H9 (cell line): Measurements from ENCODE around the gene HMMR. TPM values are rescaled to one million over a fixed set of nuclear protein-coding genes. Genes with fewer than 3 reads are reported as not detected.

Source experiments
- DNase-seq: peaks from one replicate; pipeline ENCODE4 v3.0.0-alpha.2; 2017
- H2AFZ ChIP-seq: one replicate; pipeline ENCODE4 v1.6.1; 2013; ENCODE audit warnings: mild to moderate bottlenecking, low read length, control low read depth, moderate library complexity
- H2AK5ac ChIP-seq: 2 replicates; pipeline ENCODE4 v1.6.1; 2013; ENCODE audit warnings: low read length, control low read depth, mixed read lengths; ENCODE audit not compliant: insufficient read length
- H2BK120ac ChIP-seq: one replicate; pipeline ENCODE4 v1.6.1; 2013; ENCODE audit warnings: low read depth, mild to moderate bottlenecking, low read length, control low read depth, inconsistent platforms; ENCODE audit not compliant: poor library complexity, severe bottlenecking
- H2BK12ac ChIP-seq: 2 replicates; pipeline ENCODE4 v1.6.1; 2013; ENCODE audit warnings: low read length, control low read depth, mixed read lengths, low read depth; ENCODE audit not compliant: insufficient read length
- H2BK15ac ChIP-seq: 2 replicates; pipeline ENCODE4 v1.6.1; 2013; ENCODE audit warnings: low read depth, low read length, control low read depth
- H2BK20ac ChIP-seq: one replicate; pipeline ENCODE4 v1.6.1; 2013; ENCODE audit warnings: low read depth, mild to moderate bottlenecking, low read length, control low read depth, inconsistent platforms; ENCODE audit not compliant: poor library complexity, severe bottlenecking
- H2BK5ac ChIP-seq: 2 replicates; pipeline ENCODE4 v1.6.1; 2013; ENCODE audit warnings: low read length, control low read depth, mixed read lengths; ENCODE audit not compliant: insufficient read length
- H3K14ac ChIP-seq: 2 replicates; pipeline ENCODE4 v1.6.1; 2013; ENCODE audit warnings: low read length, control low read depth; ENCODE audit not compliant: insufficient read depth
- H3K18ac ChIP-seq: 2 replicates; pipeline ENCODE4 v1.6.1; 2013; ENCODE audit warnings: low read depth, mild to moderate bottlenecking, mixed read lengths, low read length, control low read depth; ENCODE audit not compliant: insufficient read length
- H3K23ac ChIP-seq: 2 replicates; pipeline ENCODE4 v1.6.1; 2013; ENCODE audit warnings: low read length, control low read depth, mixed read lengths, low read depth; ENCODE audit not compliant: insufficient read length
- H3K23me2 ChIP-seq: 2 replicates; pipeline ENCODE4 v1.6.1; 2013; ENCODE audit warnings: low read depth, mild to moderate bottlenecking, mixed read lengths, low read length, control low read depth; ENCODE audit not compliant: insufficient read length, poor library complexity, severe bottlenecking
- H3K27ac ChIP-seq: 2 replicates; pipeline ENCODE4 v1.5.1; 2013; ENCODE audit warnings: low read length, control low read depth, mixed read lengths, low read depth; ENCODE audit not compliant: insufficient read length
- H3K27me3 ChIP-seq: 2 replicates; pipeline ENCODE4 v1.6.1; 2013; ENCODE audit warnings: low read length, control low read depth, inconsistent platforms; ENCODE audit not compliant: insufficient read depth
- H3K4ac ChIP-seq: 2 replicates; pipeline ENCODE4 v1.6.1; 2013; ENCODE audit warnings: low read depth, mild to moderate bottlenecking, control low read depth, inconsistent platforms, low read length, moderate library complexity
- H3K4me1 ChIP-seq: 2 replicates; pipeline ENCODE4 v1.6.1; 2013; ENCODE audit warnings: low read length, control low read depth, inconsistent platforms; ENCODE audit not compliant: insufficient read depth
- H3K4me2 ChIP-seq: 2 replicates; pipeline ENCODE4 v1.6.1; 2013; ENCODE audit warnings: low read length, control low read depth, mixed read lengths; ENCODE audit not compliant: insufficient read length, insufficient read depth
- H3K56ac ChIP-seq: 2 replicates; pipeline ENCODE4 v1.6.1; 2013; ENCODE audit warnings: low read depth, mild to moderate bottlenecking, mixed read lengths, low read length, control low read depth; ENCODE audit not compliant: insufficient read length
- H3K79me1 ChIP-seq: 2 replicates; pipeline ENCODE4 v1.6.1; 2013; ENCODE audit warnings: low read depth, mild to moderate bottlenecking, moderate library complexity, low read length, control low read depth, inconsistent platforms; ENCODE audit not compliant: insufficient read depth, poor library complexity, severe bottlenecking
- H3K79me2 ChIP-seq: 2 replicates; pipeline ENCODE4 v1.6.1; 2013; ENCODE audit warnings: low read length, control low read depth, inconsistent platforms; ENCODE audit not compliant: insufficient read depth
- H3K9ac ChIP-seq: 2 replicates; pipeline ENCODE4 v1.6.1; 2013; ENCODE audit warnings: low read length, control low read depth, mixed read lengths; ENCODE audit not compliant: insufficient read length; ENCODE audit errors: extremely low read depth
- H3K9me3 ChIP-seq: one replicate; pipeline ENCODE4 v1.6.1; 2013; ENCODE audit warnings: low read depth, low read length, inconsistent platforms; ENCODE audit not compliant: control insufficient read depth
- H3T11ph ChIP-seq: one replicate; pipeline ENCODE4 v1.6.1; 2013; ENCODE audit warnings: mild to moderate bottlenecking, low read length, control low read depth, inconsistent platforms
- H4K20me1 ChIP-seq: one replicate; pipeline ENCODE4 v1.6.1; 2013; ENCODE audit not compliant: control insufficient read depth, insufficient read length, insufficient read depth
- H4K5ac ChIP-seq: 2 replicates; pipeline ENCODE4 v1.6.1; 2013; ENCODE audit warnings: low read depth, mild to moderate bottlenecking, mixed read lengths, low read length, control low read depth; ENCODE audit not compliant: insufficient read length
- H4K8ac ChIP-seq: replicated peaks from 2 replicates; pipeline ENCODE4 v1.6.1; 2013; ENCODE audit warnings: low read length, control low read depth, mixed read lengths, low read depth; ENCODE audit not compliant: insufficient read length
- H4K91ac ChIP-seq: 2 replicates; pipeline ENCODE4 v1.6.1; 2013; ENCODE audit warnings: low read depth, mild to moderate bottlenecking, moderate library complexity, mixed read lengths, low read length, control low read depth; ENCODE audit not compliant: insufficient read length
- H3K27ac Mint-ChIP-seq, 3 experiments: 2 replicates in 2 of 3; 3 replicates in 1 of 3; pipeline ENCODE4 v1.8.0; 2020 to 2021; ENCODE audit warnings: mixed read lengths in 3 of 3, mild to moderate bottlenecking in 1 of 3, moderate library complexity in 1 of 3
- H3K27me3 Mint-ChIP-seq: 2 replicates; pipeline ENCODE4 v1.8.0; 2021; ENCODE audit warnings: low read depth, mild to moderate bottlenecking, moderate library complexity, mixed read lengths
- H3K36me3 Mint-ChIP-seq, 3 experiments: 2 replicates in 2 of 3; 3 replicates in 1 of 3; pipeline ENCODE4 v1.8.0; 2020 to 2021; ENCODE audit warnings: low read depth in 3 of 3, mixed read lengths in 3 of 3; ENCODE audit not compliant: insufficient read depth in 1 of 3
- H3K4me1 Mint-ChIP-seq, 2 experiments: 2 replicates each; pipeline ENCODE4 v1.8.0; 2020; ENCODE audit warnings: mixed read lengths in 2 of 2
- H3K4me3 Mint-ChIP-seq, 2 experiments: 2 replicates in 1 of 2; 3 replicates in 1 of 2; pipeline ENCODE4 v1.8.0; 2020 to 2021; ENCODE audit warnings: mild to moderate bottlenecking in 2 of 2, mixed read lengths in 2 of 2, moderate library complexity in 1 of 2
- H3K9me3 Mint-ChIP-seq, 2 experiments: 2 replicates in 1 of 2; 3 replicates in 1 of 2; pipeline ENCODE4 v1.8.0; 2020; ENCODE audit warnings: mild to moderate bottlenecking in 2 of 2, mixed read lengths in 2 of 2, moderate library complexity in 1 of 2
- total RNA-seq: library from RNA; stranded (reverse); gene quantifications from 2 replicates; pipeline ENCODE4 v1.2.1, GENCODE V29; 2021
- TF ChIP-seq, protein P1 (sequence below): fragments of 200-600 bp; sonication (generic); conservative IDR thresholded peaks from 3 replicates; pipeline ENCODE4 v1.8.0; 2021; ENCODE audit warnings: antibody characterized with exemption, mild to moderate bottlenecking

HMMR gene
- total RNA-seq, 1 experiment from 2014 or later = 36.2 TPM

DNA sequence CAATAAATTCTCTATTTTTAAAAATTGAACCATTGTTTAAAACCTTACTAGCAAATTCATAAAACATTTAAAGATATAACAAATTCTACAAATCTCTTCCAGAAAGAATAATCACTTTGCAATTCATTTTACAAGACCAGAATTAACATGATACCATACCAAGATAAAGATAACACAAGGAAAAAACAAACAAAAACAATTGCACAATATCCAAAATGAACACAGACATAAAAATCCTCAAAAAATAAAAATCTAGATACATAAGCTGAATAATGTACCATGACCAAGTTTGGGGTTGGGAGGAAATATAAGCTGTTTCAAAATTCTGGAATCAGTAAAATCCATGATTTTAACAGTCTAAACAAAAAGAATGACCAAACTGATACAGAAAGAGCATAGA lies 11.9 kb upstream of the HMMR start:
- no peak overlapping the region for H3K9ac ChIP-seq
- no peaks in the 10 kb centered on the region for H3K9me3 Mint-ChIP-seq
- no peak overlapping the region for H2BK20ac ChIP-seq
- TF ChIP-seq, protein P1, sequence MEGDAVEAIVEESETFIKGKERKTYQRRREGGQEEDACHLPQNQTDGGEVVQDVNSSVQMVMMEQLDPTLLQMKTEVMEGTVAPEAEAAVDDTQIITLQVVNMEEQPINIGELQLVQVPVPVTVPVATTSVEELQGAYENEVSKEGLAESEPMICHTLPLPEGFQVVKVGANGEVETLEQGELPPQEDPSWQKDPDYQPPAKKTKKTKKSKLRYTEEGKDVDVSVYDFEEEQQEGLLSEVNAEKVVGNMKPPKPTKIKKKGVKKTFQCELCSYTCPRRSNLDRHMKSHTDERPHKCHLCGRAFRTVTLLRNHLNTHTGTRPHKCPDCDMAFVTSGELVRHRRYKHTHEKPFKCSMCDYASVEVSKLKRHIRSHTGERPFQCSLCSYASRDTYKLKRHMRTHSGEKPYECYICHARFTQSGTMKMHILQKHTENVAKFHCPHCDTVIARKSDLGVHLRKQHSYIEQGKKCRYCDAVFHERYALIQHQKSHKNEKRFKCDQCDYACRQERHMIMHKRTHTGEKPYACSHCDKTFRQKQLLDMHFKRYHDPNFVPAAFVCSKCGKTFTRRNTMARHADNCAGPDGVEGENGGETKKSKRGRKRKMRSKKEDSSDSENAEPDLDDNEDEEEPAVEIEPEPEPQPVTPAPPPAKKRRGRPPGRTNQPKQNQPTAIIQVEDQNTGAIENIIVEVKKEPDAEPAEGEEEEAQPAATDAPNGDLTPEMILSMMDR = no peak
- H3K27me3 Mint-ChIP-seq = no peaks in the 10 kb centered on the region
- H3K4me3 Mint-ChIP-seq = no peak overlapping the region
- no peaks in the 10 kb centered on the region for H3K4me1 ChIP-seq
- H3K18ac ChIP-seq = no peak overlapping the region
- H3K56ac ChIP-seq = no peak overlapping the region
- no peak overlapping the region for H4K8ac ChIP-seq
- H4K5ac ChIP-seq = no peak overlapping the region
- no peak overlapping the region for H2BK15ac ChIP-seq
- H3K9me3 ChIP-seq = no peaks in the 10 kb centered on the region
- peaks cover 2 to 7% of the 10 kb centered on the region in 2 experiments; a peak in 2 of 4 replicates for H3K4me1 Mint-ChIP-seq
- H2AFZ ChIP-seq = no peak overlapping the region
- H3K79me2 ChIP-seq = no peaks in the 10 kb centered on the region
- H4K91ac ChIP-seq = no peak overlapping the region
- H3K23ac ChIP-seq = no peak overlapping the region
- H2AK5ac ChIP-seq = no peak overlapping the region
- H4K20me1 ChIP-seq = no peaks in the 10 kb centered on the region
- H3K36me3 Mint-ChIP-seq = peaks cover 32 to 66% (median 62%) of the 10 kb centered on the region in 3 experiments
- no peaks in the 10 kb centered on the region for H3K79me1 ChIP-seq
- no peak overlapping the region for H3T11ph ChIP-seq
- no peak for DNase-seq
- H3K4me2 ChIP-seq = no peak overlapping the region
- no peak overlapping the region for H3K4ac ChIP-seq
- H2BK12ac ChIP-seq = no peak overlapping the region
- H2BK120ac ChIP-seq = no peak overlapping the region
- no peaks in the 10 kb centered on the region for H3K27me3 ChIP-seq
- H3K14ac ChIP-seq = no peak overlapping the region
- peak overlapping the region in 1 of 3 experiments; percentile 63; a peak in 2 of 7 replicates for H3K27ac Mint-ChIP-seq
- no peaks in the 10 kb centered on the region for H3K23me2 ChIP-seq
- H3K27ac ChIP-seq = no peak overlapping the region
- H2BK5ac ChIP-seq = no peak overlapping the region
